ENCODE data around the gene RAB44. TPM values are rescaled to one million over a fixed set of nuclear protein-coding genes. Genes with fewer than 3 reads are reported as not detected.

Gene RAB44
- total RNA-seq, 1 experiment from 2014 or later = not detected

- no peak for DNase-seq (ENCODE audit: low read depth)
Measured at GRCh38 chr6:36771145-36771544, 73.5 kb downstream of the RAB44 start.

GRCh38 chr6:36772397-36772796 is 74.8 kb downstream of the RAB44 start:
- DNase-seq (ENCODE audit: low read depth) = no peak

- DNase-seq (ENCODE audit: low read depth) = no peak
Measured at GRCh38 chr6:36774331-36774730, 76.7 kb downstream of the RAB44 start.

GRCh38 chr6:36776167-36776566 is 78.5 kb downstream of the RAB44 start:
- no peak for DNase-seq (ENCODE audit: low read depth)

GRCh38 chr6:36777801-36778200 is 80.2 kb downstream of the RAB44 start:
- DNase-seq (ENCODE audit: low read depth) = no peak

GRCh38 chr6:36779227-36779626 is 81.6 kb downstream of the RAB44 start:
- DNase-seq (ENCODE audit: low read depth) = no peak

- DNase-seq (ENCODE audit: low read depth) = no peak
Measured at GRCh38 chr6:36780442-36781177, 83.0 kb downstream of the RAB44 start.

- no peak for DNase-seq (ENCODE audit: low read depth)
Measured at GRCh38 chr6:36781669-36782068, 84.0 kb downstream of the RAB44 start.

Other genes starting within 250 kb of the RAB44 start
- 52.8 and 67.6 TPM in 2 replicates for gene STK38, start 150.3 kb upstream of the RAB44 start, total RNA-seq (2014; rRNA removed; shearing (Covaris generic))
- gene SRSF3, start 103.5 kb upstream of the RAB44 start, total RNA-seq (2014; rRNA removed; shearing (Covaris generic)) = 348 and 518 TPM in 2 replicates
- gene CDKN1A, start 19.1 kb upstream of the RAB44 start, total RNA-seq (2014; rRNA removed; shearing (Covaris generic)) = 48.5 and 53.0 TPM in 2 replicates
- 0.02 TPM in 1 of 2 replicates, not detected in the other for gene CPNE5, start 141.6 kb downstream of the RAB44 start, total RNA-seq (2014; rRNA removed; shearing (Covaris generic))
- gene PPIL1, start 177.0 kb downstream of the RAB44 start, total RNA-seq (2014; rRNA removed; shearing (Covaris generic)) = 73.4 and 84.3 TPM in 2 replicates
- 84.5 and 91.1 TPM in 2 replicates for gene C6orf89, start 188.1 kb downstream of the RAB44 start, total RNA-seq (2014; rRNA removed; shearing (Covaris generic))